ENCODE results near the gene SLIT3. TPM values are rescaled to one million over a fixed set of nuclear protein-coding genes. Genes with fewer than 3 reads are reported as not detected.

Gene SLIT3
- total RNA-seq, 2 experiments from 2014 or later, result not detected

DNA sequence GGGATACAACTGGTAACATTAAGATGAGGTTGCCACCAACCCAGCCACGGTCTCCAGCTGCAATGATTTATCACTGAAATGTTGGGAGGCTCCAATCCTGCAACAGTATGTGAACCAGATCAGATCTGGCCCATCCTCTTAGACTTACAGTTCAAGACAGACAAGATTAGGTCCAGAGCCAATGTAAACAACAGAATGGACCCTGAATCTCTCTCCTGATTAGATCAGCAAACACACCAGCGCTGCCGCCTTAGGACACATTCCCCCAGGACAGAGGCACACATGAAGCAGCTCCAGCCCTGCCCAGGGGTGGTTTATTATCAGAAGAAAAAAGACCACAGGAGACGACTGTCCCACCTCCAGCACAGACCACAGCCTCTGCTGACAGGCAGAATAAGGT, 82.1 kb downstream of the SLIT3 start:
- intact Hi-C loops (cut with DNase I, micrococcal nuclease), result no loop called here
- H3K4me3 ChIP-seq (ENCODE audit: low read length), result no peak overlapping the region
- ATAC-seq (ENCODE audit: poor library complexity) (no peak), DNase-seq (no peak)
- no peaks in the 10 kb centered on the region for H3K36me3 ChIP-seq (ENCODE audit: insufficient read depth, low read length)
- Mint-ChIP-seq H3K9me3 (no peaks in the 10 kb centered on the region), H3K27me3 (peaks cover 12% of the 10 kb centered on the region), H3K36me3 (ENCODE audit: low read depth) (no peaks in the 10 kb centered on the region), H3K4me1 (ENCODE audit: low read depth) (no peaks in the 10 kb centered on the region), H3K4me3 (no peak overlapping the region), H3K27ac (no peak overlapping the region)
- peaks cover 0 to 4% of the 10 kb centered on the region in 2 experiments for H3K27me3 ChIP-seq (ENCODE audit: control insufficient read depth in 1 of 2, insufficient read depth in 2 of 2, low read length in 2 of 2)
- CTCF ChIA-PET, result no interaction called here
- no peaks in the 10 kb centered on the region for H3K9me3 ChIP-seq (ENCODE audit: control insufficient read depth in 1 of 2, insufficient read depth in 1 of 2, low read length in 2 of 2)
- H3K27ac ChIP-seq (ENCODE audit: low read depth in 1 of 2, low read length in 2 of 2), result no peak overlapping the region
- no peak for TF ChIP-seq CTCF (IDR thresholded peaks at IDR 0.05)
- no peaks in the 10 kb centered on the region for H3K4me1 ChIP-seq (ENCODE audit: insufficient read depth, low read length)
- POLR2A ChIA-PET, result no interaction called here

- POLR2A ChIA-PET, result no interaction called here
- no peaks in the 10 kb centered on the region for H3K4me1 ChIP-seq (ENCODE audit: insufficient read depth, low read length)
- no peaks in the 10 kb centered on the region for H3K36me3 ChIP-seq (ENCODE audit: insufficient read depth, low read length)
- no peaks in the 10 kb centered on the region for H3K9me3 Mint-ChIP-seq
- peaks cover 0 to 4% of the 10 kb centered on the region in 2 experiments for H3K27me3 ChIP-seq (ENCODE audit: control insufficient read depth in 1 of 2, insufficient read depth in 2 of 2, low read length in 2 of 2)
- no peak overlapping the region for H3K27ac ChIP-seq (ENCODE audit: low read depth in 1 of 2, low read length in 2 of 2)
- ATAC-seq (ENCODE audit: poor library complexity) (no peak), DNase-seq (no peak)
- no peak for TF ChIP-seq CTCF (IDR thresholded peaks at IDR 0.05)
- CTCF ChIA-PET, result no interaction called here
- no peaks in the 10 kb centered on the region for H3K4me1 Mint-ChIP-seq (ENCODE audit: low read depth)
- no peaks in the 10 kb centered on the region for H3K36me3 Mint-ChIP-seq (ENCODE audit: low read depth)
- peaks cover 12% of the 10 kb centered on the region for H3K27me3 Mint-ChIP-seq
- H3K9me3 ChIP-seq (ENCODE audit: control insufficient read depth in 1 of 2, insufficient read depth in 1 of 2, low read length in 2 of 2), result no peaks in the 10 kb centered on the region
- intact Hi-C loops (cut with DNase I, micrococcal nuclease), result no loop called here
- no peak overlapping the region for H3K4me3 ChIP-seq (ENCODE audit: low read length)
- H3K4me3 Mint-ChIP-seq, result no peak overlapping the region
- H3K27ac Mint-ChIP-seq, result no peak overlapping the region
These were observed 82.8 kb downstream of the SLIT3 start for GRCh38 chr5:169218176-169218575.

- peaks cover 12% of the 10 kb centered on the region for H3K27me3 Mint-ChIP-seq
- H3K4me3 ChIP-seq (ENCODE audit: low read length), result no peak overlapping the region
- H3K36me3 Mint-ChIP-seq (ENCODE audit: low read depth), result no peaks in the 10 kb centered on the region
- H3K27ac Mint-ChIP-seq, result no peak overlapping the region
- no peak for TF ChIP-seq CTCF (IDR thresholded peaks at IDR 0.05)
- no peaks in the 10 kb centered on the region for H3K9me3 Mint-ChIP-seq
- no peak overlapping the region for H3K4me3 Mint-ChIP-seq
- ChIA-PET POLR2A (no interaction called here), CTCF (no interaction called here)
- no peaks in the 10 kb centered on the region for H3K4me1 ChIP-seq (ENCODE audit: insufficient read depth, low read length)
- H3K27me3 ChIP-seq (ENCODE audit: control insufficient read depth in 1 of 2, insufficient read depth in 2 of 2, low read length in 2 of 2), result peaks cover 0 to 4% of the 10 kb centered on the region in 2 experiments
- DNase-seq (no peak), ATAC-seq (ENCODE audit: poor library complexity) (no peak)
- no peaks in the 10 kb centered on the region for H3K4me1 Mint-ChIP-seq (ENCODE audit: low read depth)
- H3K27ac ChIP-seq (ENCODE audit: low read depth in 1 of 2, low read length in 2 of 2), result no peak overlapping the region
- intact Hi-C loops (cut with DNase I, micrococcal nuclease), result no loop called here
- H3K9me3 ChIP-seq (ENCODE audit: control insufficient read depth in 1 of 2, insufficient read depth in 1 of 2, low read length in 2 of 2), result no peaks in the 10 kb centered on the region
- H3K36me3 ChIP-seq (ENCODE audit: insufficient read depth, low read length), result no peaks in the 10 kb centered on the region
These were observed 84.1 kb downstream of the SLIT3 start for GRCh38 chr5:169216866-169217265.
